ENCODE measurements around the gene EEF1B2. TPM values are rescaled to one million over a fixed set of nuclear protein-coding genes. Genes with fewer than 3 reads are reported as not detected.

EEF1B2 gene
- polyA plus RNA-seq, 1 donor (not counting 4 experiments of a cell fraction or from before 2014, with no cell fraction given) = 1,066 TPM

DNA sequence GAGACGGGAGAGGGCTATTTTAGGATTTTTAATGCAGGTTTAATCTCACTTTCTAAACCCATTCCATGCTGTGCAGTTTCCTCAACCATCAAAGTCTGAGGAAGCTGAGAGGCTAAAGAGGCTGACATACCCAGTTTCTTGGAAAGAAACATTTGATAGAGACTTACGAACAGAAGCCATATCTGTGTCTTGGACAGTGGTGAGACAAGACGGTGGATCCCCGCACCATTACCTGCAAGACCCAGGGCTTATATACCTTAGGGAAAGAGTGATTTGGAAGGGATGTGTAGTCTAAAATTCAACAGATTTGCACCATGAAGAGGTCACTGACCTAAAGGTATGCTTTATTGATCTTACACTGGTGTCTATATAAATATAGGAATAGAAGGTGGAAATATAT, 13.5 kb downstream of the EEF1B2 start:
- Histone ChIP-seq H2AFZ (ENCODE audit: control insufficient read depth, low read length) (no peak overlapping the region), H3K79me2 (ENCODE audit: control insufficient read depth, insufficient read depth, low read length) (no peaks in the 10 kb centered on the region), H3K4me3 (ENCODE audit: control insufficient read depth in 2 of 3, extremely low read depth in 1 of 3, insufficient read depth in 2 of 3, low read depth in 1 of 3, low read length in 3 of 3) (no peak overlapping the region), H3K4me1 (ENCODE audit: control insufficient read depth, extremely low read depth, insufficient read depth, low read length) (no peaks in the 10 kb centered on the region), H3K27ac (ENCODE audit: control insufficient read depth, insufficient read depth, low read length) (no peak overlapping the region), H3K9me1 (ENCODE audit: control insufficient read depth, extremely low read depth, insufficient read depth, low read length) (no peaks in the 10 kb centered on the region), H3K9ac (ENCODE audit: control insufficient read depth, extremely low read depth, insufficient read depth, low read length) (no peak overlapping the region), H4K20me1 (ENCODE audit: control insufficient read depth, extremely low read depth, insufficient read depth, low read length) (no peaks in the 10 kb centered on the region), H3K9me3 (ENCODE audit: control insufficient read depth, low read depth, low read length) (no peaks in the 10 kb centered on the region), H3K36me3 (ENCODE audit: control insufficient read depth in 2 of 2, extremely low read depth in 1 of 2, insufficient read depth in 2 of 2, low read length in 2 of 2) (no peaks in the 10 kb centered on the region), H3K27me3 (ENCODE audit: control insufficient read depth, extremely low read depth, insufficient read depth, low read length) (no peaks in the 10 kb centered on the region), H3K4me2 (ENCODE audit: control insufficient read depth, extremely low read depth, insufficient read depth, low read depth, low read length) (no peak overlapping the region)
- FAIRE-seq = no peak
- no peak for DNase-seq (ENCODE audit: low read depth, low spot score)
- dilution Hi-C loops (cut with MboI; ENCODE audit: extremely low pct_ligation_motif_present, low sequenced_read_pairs) = no loop called here
- TF ChIP-seq, protein P1, sequence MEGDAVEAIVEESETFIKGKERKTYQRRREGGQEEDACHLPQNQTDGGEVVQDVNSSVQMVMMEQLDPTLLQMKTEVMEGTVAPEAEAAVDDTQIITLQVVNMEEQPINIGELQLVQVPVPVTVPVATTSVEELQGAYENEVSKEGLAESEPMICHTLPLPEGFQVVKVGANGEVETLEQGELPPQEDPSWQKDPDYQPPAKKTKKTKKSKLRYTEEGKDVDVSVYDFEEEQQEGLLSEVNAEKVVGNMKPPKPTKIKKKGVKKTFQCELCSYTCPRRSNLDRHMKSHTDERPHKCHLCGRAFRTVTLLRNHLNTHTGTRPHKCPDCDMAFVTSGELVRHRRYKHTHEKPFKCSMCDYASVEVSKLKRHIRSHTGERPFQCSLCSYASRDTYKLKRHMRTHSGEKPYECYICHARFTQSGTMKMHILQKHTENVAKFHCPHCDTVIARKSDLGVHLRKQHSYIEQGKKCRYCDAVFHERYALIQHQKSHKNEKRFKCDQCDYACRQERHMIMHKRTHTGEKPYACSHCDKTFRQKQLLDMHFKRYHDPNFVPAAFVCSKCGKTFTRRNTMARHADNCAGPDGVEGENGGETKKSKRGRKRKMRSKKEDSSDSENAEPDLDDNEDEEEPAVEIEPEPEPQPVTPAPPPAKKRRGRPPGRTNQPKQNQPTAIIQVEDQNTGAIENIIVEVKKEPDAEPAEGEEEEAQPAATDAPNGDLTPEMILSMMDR (optimal IDR thresholded peaks at IDR 0.05 in 1 of 3, IDR thresholded peaks at IDR 0.05 in 1 of 3, conservative IDR thresholded peaks at IDR 0.05 in 1 of 3; ENCODE audit: extremely low read depth in 1 of 3, insufficient read depth in 2 of 3, low read length in 3 of 3) = no peak
- no peak for TF ChIP-seq EZH2 (IDR thresholded peaks at IDR 0.05; ENCODE audit: low read length)

DNA sequence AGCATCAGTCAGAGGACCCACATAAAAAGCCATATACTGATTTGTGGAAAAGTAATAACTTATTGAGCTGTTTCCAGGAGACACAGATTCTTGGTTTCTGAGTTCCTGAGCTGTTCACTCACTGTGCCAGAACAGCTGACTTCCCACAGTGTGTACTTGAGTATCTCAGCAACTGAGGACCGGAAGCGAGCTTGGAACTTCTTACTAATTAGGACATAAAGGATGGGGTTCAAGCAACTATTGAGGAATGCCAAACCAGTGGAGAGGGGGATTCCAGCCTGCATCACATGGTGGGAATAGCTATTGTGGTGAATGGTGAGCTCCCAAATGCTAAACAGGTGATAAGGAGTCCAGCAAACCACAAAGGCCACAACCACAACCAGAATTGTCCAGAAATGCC, 16.4 kb downstream of the EEF1B2 start:
- no peak overlapping the region for H3K4me3 ChIP-seq (ENCODE audit: control insufficient read depth in 2 of 3, extremely low read depth in 1 of 3, insufficient read depth in 2 of 3, low read depth in 1 of 3, low read length in 3 of 3)
- no peaks in the 10 kb centered on the region for H3K27me3 ChIP-seq (ENCODE audit: control insufficient read depth, extremely low read depth, insufficient read depth, low read length)
- no peak overlapping the region for H3K9ac ChIP-seq (ENCODE audit: control insufficient read depth, extremely low read depth, insufficient read depth, low read length)
- H3K27ac ChIP-seq (ENCODE audit: control insufficient read depth, insufficient read depth, low read length) = no peak overlapping the region
- H3K9me3 ChIP-seq (ENCODE audit: control insufficient read depth, low read depth, low read length) = no peaks in the 10 kb centered on the region
- H3K9me1 ChIP-seq (ENCODE audit: control insufficient read depth, extremely low read depth, insufficient read depth, low read length) = no peaks in the 10 kb centered on the region
- DNase-seq (ENCODE audit: low read depth, low spot score) = no peak
- no peak overlapping the region for H3K4me2 ChIP-seq (ENCODE audit: control insufficient read depth, extremely low read depth, insufficient read depth, low read depth, low read length)
- no peak overlapping the region for H2AFZ ChIP-seq (ENCODE audit: control insufficient read depth, low read length)
- dilution Hi-C loops (cut with MboI; ENCODE audit: extremely low pct_ligation_motif_present, low sequenced_read_pairs) = no loop called here
- H3K4me1 ChIP-seq (ENCODE audit: control insufficient read depth, extremely low read depth, insufficient read depth, low read length) = no peaks in the 10 kb centered on the region
- TF ChIP-seq, protein P1 (optimal IDR thresholded peaks at IDR 0.05 in 1 of 3, IDR thresholded peaks at IDR 0.05 in 1 of 3, conservative IDR thresholded peaks at IDR 0.05 in 1 of 3; ENCODE audit: extremely low read depth in 1 of 3, insufficient read depth in 2 of 3, low read length in 3 of 3) = no peak
- no peak for TF ChIP-seq EZH2 (IDR thresholded peaks at IDR 0.05; ENCODE audit: low read length)
- no peaks in the 10 kb centered on the region for H3K36me3 ChIP-seq (ENCODE audit: control insufficient read depth in 2 of 2, extremely low read depth in 1 of 2, insufficient read depth in 2 of 2, low read length in 2 of 2)
- no peak for FAIRE-seq
- no peaks in the 10 kb centered on the region for H3K79me2 ChIP-seq (ENCODE audit: control insufficient read depth, insufficient read depth, low read length)
- H4K20me1 ChIP-seq (ENCODE audit: control insufficient read depth, extremely low read depth, insufficient read depth, low read length) = no peaks in the 10 kb centered on the region
